Esophagus muscularis mucosa (tissue), 4 donors: ENCODE measurements around the gene HS2ST1.

Experiments
- CTCF ChIP-seq, 3 experiments: fragments of 200-600 bp in 2 of 3; fragments of 450-650 bp in 1 of 3; sonication (generic) in 2 of 3; IDR thresholded peaks; one replicate each; pipeline ENCODE4 v1.5.1; 2017 to 2019; ENCODE audit warnings: antibody characterized with exemption in 3 of 3, mild to moderate bottlenecking in 2 of 3, moderate library complexity in 1 of 3
- EP300 ChIP-seq: sonication (generic); formaldehyde crosslinking; IDR thresholded peaks from one replicate; pipeline ENCODE4 v1.6.1; 2017; ENCODE audit warnings: antibody characterized with exemption
- POLR2A ChIP-seq: fragments of 450-650 bp; IDR thresholded peaks from one replicate; pipeline ENCODE4 v1.6.1; 2017; ENCODE audit warnings: antibody characterized with exemption, moderate library complexity, mild to moderate bottlenecking, low read depth
- POLR2AphosphoS5 ChIP-seq, 2 donors: sonication (generic); formaldehyde crosslinking; IDR thresholded peaks; one replicate each; pipeline ENCODE4 v1.6.1; 2017; ENCODE audit warnings: antibody characterized with exemption in 2 of 2

- no peak for TF ChIP-seq CTCF (IDR thresholded peaks at IDR 0.05)
- TF ChIP-seq EP300: no peak
- no peak for TF ChIP-seq POLR2AphosphoS5 (IDR thresholded peaks at IDR 0.05)
- TF ChIP-seq POLR2A: no peak
These were observed 232.1 kb downstream of the HS2ST1 start for GRCh38 chr1:87146538-87146937.
